Adipose tissue (tissue), 3 donors: ENCODE results near the gene SLC25A38. TPM values are rescaled to one million over a fixed set of nuclear protein-coding genes. Genes with fewer than 3 reads are reported as not detected.
"Not testable (repeated sequence)": the region's sequence is repeated elsewhere in the genome, so short reads cannot be mapped to it uniquely, and the experiment has no call there.

Source experiments
- H3K27ac ChIP-seq: one replicate; pipeline ENCODE4 v1.5.1; 2013; ENCODE audit warnings: low read depth, low read length
- WGBS, 3 donors: extraction: QIAGEN DNeasy Blood & Tissue Kit; methylation state at CpG; one replicate each; pipeline ENCODE4 v1.1.7; 2013; 5-methylcytosine and 5-hydroxymethylcytosine counted together
- polyA plus RNA-seq, 3 donors: library from polyadenylated mRNA; stranded (reverse); fragments of 200-250 nt; gene quantifications; one replicate each; pipeline ENCODE4 v1.2.3, GENCODE V29; 2013
- donor health status: healthy with polysubstance abuse.
- donor health status: Bipolar disorder and iron deficiency.
- donor health status: healthy.

The SLC25A38 gene
- polyA plus RNA-seq, 3 donors, result 19.3 to 41.8 (median 22.7) TPM

DNA sequence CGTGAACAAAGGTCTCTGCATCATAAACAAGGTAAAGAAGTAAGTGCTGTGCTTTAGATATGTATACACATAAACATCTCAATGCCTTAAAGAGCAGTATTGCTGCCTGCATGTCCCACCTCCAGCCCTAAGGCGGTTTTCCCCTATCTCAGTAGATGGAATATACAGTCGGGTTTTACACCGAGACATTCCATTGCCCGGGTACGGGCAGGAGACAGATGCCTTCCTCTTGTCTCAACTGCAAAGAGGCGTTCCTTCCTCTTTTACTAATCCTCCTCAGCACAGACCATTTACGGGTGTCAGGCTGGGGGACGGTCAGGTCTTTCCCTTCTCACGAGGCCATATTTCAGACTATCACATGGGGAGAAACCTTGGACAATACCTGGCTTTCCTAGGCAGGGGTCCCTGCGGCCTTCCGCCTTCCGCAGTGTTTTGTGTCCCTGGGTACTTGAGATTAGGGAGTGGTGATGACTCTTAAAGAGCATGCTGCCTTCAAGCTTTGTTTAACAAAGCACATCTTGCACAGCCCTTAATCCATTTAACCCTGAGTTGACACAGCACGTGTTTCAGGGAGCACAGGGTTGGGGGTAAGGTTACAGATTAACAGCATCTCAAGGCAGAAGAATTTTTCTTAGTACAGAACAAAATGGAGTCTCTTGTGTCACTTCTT, 35.5 kb downstream of the SLC25A38 start:
- WGBS, 3 donors, result 45 to 60% (median 60%) methylated on average over 11 to 13 of the region's 14 CpGs
- not testable (repeated sequence) for H3K27ac ChIP-seq

DNA sequence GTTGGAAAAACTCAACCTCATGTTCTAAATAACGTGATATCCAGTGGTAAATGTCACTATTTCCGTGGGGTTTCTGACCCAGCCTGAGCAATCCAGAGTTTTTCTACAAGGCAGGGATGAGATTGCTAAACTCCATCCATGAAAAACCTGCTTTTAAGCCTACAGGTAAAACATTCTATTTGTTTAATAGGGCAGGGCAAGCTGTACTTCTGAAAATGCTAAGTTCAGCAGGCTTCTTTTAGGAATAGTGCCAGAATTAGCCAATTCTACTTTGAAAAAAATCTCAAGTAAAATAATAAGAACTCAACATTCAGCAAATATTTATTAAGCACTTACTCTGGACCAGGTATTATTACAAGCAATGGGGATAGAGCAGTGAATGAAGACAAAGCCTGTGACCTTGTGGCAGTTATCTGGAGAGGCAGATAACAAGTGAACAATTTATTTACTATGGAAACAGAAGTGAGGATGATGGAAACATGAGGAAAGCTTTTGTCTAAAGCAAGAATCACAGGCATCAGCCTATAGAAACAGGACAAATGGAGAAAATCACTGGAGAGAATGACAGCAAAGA, 36.7 kb downstream of the SLC25A38 start:
- no peak overlapping the region for H3K27ac ChIP-seq
- WGBS, 3 donors, result 88 to 91% (median 88%) methylated on average over 2 of the region's 2 CpGs

DNA sequence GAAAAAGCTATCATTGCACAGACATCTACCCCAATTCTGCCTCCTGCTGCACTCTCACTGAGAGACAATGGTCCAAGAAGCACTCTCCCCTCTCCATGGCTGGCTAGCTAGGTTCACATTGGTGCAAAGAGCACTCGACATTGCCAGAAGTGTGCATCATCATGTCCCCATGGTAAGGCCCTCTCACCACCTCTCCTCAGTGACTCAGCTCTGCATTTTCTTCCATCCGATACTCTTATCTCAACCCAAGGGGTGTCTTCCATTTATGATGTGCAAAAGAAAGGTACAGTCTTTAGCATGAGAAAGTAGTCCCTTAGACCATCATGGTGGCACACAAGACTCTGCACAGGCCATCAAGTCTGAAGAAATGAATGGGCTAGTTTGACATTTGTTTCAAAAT, 37.4 kb downstream of the SLC25A38 start:
- 89 to 95% (median 95%) methylated on average over 2 of the region's 2 CpGs for WGBS, 3 donors
- H3K27ac ChIP-seq, result no peak overlapping the region

DNA sequence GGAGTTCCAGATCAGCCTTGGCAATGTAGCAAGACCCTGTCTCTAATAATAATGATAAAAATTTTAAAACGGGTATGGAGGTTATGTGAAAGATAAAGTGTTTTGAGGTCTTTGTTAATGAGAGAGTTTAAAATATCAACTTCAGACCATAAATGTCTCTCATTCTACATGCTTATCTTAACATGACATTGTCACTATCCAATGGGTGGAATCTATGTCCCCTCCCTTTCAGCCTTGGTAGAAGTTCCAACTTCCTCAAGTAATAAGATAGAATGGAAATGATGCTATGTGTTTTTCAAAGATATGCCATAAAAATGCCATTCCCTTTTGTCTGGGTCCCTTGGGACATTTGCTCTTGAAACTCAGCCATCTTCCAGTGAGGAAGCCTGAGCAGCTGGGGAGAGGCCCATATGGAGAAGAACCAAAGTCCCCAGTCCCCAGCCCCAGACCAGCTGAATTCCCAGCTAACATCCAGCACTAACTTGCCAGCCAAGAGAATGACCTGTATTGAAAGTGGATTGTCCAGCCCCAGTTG, 40.3 kb downstream of the SLC25A38 start:
- no peak overlapping the region for H3K27ac ChIP-seq
- WGBS, 3 donors, result 64 to 76% (median 69%) methylated on average over 1 of the region's 1 CpG

DNA sequence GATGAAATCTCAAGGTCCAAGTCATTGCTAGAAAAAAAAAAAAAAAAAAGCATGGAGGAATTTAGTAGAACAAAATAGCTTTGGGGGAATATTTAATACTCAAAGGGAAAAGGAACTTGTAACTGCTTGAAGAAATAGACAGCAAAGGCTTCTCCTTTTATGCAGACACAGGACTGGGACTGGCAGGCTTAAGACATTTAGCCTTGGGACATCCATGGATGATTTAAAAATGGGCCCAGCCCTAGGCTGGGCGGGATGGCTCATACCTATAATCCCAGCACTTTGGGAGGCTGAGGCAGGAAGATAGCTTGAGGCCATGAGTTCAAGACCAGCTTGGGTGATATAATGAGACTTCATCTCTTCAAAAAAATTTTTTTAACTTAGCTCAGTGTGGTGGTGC, 43.1 kb downstream of the SLC25A38 start:
- 0 to 98% (median 52%) methylated on average over 1 of the region's 1 CpG for WGBS, 3 donors
- H3K27ac ChIP-seq, result no peak overlapping the region

DNA sequence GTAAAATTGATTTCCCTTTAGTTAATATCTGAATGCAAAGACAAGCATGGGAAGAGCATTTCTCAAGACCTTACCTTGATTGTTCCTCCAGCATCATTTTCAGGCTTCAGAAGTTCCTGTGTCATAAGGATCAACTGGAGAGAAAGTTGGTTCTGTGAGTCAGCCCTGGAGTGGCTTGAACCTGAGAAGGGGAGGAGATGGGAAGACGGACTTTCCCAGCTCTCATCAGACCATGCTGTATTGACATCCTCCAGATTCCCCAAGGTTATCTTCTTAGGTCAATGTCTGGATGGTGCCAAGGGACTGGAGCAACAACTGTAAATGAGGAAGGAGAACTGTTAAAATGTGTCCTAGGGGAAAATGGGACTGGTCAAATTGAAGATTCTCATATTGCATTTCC, 44.3 kb downstream of the SLC25A38 start:
- 57 to 93% (median 89%) methylated on average over 1 of the region's 1 CpG for WGBS, 3 donors
- H3K27ac ChIP-seq, result no peak overlapping the region

DNA sequence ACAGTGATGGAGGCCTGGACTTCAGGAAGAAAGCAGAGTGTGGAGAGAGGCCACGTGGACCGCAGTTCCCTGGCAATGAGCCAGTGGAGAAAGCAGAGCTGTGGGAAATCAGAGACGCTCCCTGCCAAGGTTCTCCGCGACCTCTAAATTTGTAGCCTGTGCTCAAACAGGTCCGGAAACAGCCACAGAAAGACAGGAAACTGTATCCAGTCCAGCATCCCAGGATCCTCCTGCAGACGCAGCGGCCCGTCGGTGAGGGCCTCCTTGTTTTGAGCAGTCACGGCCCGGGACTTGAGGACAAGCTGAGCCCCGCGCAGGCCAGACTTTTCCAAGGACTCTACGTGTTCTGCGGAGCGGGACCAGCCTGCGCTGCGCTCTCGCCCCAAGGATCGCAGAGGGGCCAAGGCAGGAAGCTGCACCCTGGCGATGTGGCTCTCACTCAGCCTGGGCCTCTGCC, 45.6 kb downstream of the SLC25A38 start:
- WGBS, 3 donors, result 45 to 61% (median 48%) methylated on average over 22 of the region's 22 CpGs
- no peak overlapping the region for H3K27ac ChIP-seq

DNA sequence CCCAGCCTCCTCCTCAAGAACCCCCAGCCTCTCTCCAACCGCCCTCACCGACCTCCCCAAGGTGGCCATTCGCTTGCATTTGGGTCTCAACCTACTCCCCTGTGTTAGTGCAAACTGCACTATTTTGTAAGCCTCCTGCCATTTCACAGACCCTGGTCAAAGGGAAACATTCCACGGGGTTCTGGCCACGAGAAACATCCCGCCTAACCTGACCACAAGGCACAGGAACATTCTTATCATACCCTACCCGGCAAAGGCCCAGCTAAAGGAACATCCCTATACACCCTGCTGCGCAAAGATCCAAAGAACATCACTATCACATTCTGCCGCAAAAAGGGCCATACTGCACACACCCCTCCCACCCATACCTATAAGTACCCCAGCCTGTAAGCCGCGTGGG, 46.3 kb downstream of the SLC25A38 start:
- 90 to 94% (median 93%) methylated on average over 11 of the region's 11 CpGs for WGBS, 3 donors
- no peak overlapping the region for H3K27ac ChIP-seq

DNA sequence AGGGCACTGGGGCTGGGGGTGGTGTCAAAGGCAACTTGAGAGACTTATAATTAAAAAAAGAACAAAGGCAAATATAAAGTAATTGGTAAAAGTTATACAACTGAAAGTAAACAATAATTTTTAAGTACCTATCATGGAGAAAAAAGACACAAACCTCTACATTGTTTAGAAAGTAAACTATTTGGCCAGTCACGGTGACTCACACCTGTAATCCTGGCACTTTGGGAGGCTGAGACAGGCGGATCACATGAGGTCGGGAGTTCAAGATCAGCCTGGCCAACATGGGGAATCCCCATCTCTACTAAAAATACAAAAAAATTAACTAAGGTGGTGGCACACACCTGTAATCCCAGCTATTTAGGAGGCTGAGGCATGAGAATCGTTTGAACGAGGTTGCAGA, 49.2 kb downstream of the SLC25A38 start:
- WGBS, 3 donors, result 79 to 92% (median 91%) methylated on average over 5 of the region's 5 CpGs

DNA sequence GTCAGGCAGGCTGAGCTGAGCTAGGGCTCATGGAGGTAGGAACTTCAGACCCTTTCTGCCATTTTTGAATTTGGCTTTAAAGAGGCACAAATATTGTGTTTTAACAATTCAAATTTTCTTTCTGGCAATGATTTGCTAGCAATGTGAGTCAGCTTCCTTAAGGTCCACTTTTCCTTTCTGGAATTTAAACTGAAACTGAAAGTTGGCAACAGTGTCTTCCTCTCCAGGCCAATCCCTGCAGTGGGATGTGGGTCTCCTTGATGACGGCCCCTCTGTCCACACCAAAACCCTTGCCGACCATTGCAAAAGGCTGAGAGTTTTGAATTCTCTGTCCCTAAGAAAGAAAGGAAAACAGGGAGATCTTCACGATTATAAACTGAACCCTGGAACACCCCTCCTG, 50.5 kb downstream of the SLC25A38 start:
- WGBS, 3 donors, result 52 to 74% (median 61%) methylated on average over 3 of the region's 3 CpGs

More for the DNA sequence above, 49.2 kb downstream of the SLC25A38 start:
- no peak overlapping the region for H3K27ac ChIP-seq

DNA sequence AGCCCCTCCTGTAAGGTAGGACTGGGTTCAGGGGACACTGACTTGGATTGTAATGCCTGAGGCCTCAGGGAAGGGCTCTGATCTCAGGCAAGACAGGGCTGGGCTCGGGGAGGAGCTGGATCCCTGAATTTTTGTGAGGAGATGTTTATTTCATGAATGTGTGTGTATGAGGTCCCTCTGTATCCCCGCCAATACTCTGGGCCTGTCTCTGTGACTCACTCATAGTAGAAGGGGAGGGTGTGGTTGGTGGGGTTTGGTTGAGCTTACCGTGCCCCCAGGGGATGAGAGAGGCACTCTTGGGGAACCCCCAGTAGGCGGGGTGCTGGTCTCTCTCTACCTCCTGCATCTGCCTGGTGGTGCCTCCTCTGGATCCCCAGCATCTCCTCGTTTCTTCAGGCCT, 51.4 kb downstream of the SLC25A38 start:
- H3K27ac ChIP-seq, result no peak overlapping the region
- WGBS, 3 donors, result 56 to 74% (median 59%) methylated on average over 5 of the region's 5 CpGs

More for the DNA sequence above, 50.5 kb downstream of the SLC25A38 start:
- H3K27ac ChIP-seq, result no peak overlapping the region

DNA sequence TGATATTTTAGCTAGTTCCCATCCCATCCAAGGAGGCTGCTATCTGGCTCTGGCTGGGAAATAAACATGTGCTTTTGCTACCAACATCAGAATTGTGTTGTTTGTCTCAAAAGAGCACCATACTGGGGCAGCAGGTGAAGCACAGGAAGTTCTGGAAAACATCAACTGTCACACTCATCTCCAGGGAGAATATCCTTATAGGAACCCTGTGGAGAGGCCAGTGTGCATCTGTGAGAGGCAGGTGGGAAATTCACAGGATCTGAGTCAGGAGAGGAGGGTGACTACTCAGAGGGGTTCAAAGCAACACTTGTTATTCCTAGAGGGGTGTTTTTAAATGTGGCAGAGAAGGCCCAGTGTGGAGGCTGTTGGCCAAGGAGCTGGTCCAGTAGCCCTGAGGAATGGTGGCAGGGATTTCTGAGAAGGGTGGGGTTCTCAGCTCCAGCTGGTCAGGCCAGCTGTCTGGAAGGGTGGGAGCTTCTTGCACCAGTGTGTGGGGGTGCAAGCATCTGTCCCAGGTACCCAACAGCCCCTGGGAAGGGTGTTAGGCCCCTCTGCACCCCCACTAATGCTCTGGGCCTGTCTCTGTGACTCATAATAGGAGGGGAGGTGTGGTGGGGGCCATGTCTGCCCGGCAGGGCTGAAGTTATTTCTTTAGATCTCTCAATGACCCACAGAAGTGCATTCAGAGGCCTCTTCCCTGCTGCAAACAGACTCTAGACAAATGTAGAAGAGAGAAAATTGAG, 52.0 kb downstream of the SLC25A38 start:
- no peak overlapping the region for H3K27ac ChIP-seq
- 66 to 69% (median 67%) methylated on average over 1 of the region's 1 CpG for WGBS, 3 donors

DNA sequence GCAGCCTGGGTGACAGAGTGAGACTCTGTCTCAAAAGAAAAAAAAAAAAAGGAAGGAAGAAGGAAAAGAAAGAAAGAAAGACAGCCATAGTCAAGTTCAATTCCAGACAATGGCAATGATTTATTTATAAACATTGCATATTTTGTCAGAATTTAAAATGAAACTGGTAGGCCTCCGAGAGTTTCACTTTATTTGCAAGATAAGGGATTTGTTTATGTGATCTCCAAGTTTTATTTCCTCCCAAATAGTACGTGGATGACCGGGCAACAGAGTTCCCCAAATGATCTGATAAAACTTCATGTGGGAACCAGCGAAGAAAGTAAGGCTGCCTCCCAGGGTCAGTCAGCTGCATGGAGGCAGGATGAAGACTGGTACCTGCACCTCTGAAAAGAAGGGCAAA, 55.7 kb downstream of the SLC25A38 start:
- no peak overlapping the region for H3K27ac ChIP-seq
- 69 to 85% (median 78%) methylated on average over 4 of the region's 4 CpGs for WGBS, 3 donors

DNA sequence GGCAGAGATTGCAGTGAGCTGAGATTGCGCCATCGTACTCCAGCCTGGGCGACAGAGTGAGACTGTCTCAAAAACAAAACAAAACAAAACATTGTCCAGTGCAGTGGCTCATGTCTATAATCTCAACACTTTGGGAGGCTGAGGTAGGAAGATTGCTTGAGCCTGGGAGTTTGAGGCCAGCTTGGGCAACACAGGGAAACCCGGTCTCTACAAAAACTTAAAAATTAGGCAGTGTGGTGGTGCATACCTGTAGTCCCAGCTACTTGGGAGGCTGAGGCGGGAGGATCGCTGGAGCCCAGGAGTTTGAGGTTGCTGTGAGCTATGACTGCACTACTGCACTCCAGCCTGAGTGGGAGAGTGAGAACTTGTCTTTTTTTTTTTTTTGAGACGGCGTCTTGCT, 57.1 kb downstream of the SLC25A38 start:
- WGBS, 3 donors, result 82 to 93% (median 82%) methylated on average over 8 of the region's 8 CpGs
- H3K27ac ChIP-seq, result no peak overlapping the region

DNA sequence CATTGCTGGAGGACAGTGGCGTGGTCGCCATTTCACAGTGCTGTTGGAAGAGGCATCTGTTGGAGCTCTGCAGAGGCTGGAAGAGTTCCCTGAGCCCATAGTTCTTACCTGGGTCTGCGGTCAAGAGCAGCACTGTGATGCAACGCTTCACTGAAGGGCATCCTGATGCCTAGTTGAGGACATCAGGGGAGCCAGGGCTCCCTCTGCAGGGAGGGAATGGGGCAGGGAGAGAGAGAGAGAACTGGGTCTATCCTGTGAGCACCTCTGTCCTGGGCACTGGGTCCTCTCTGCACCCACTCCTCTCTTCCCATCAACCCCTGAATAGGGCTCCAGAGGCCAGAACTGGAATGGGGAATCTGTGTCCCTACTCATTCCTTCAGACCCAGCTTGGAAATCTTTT, 60.4 kb downstream of the SLC25A38 start:
- WGBS, 3 donors, result 83 to 93% (median 88%) methylated on average over 4 of the region's 4 CpGs
- no peak overlapping the region for H3K27ac ChIP-seq

DNA sequence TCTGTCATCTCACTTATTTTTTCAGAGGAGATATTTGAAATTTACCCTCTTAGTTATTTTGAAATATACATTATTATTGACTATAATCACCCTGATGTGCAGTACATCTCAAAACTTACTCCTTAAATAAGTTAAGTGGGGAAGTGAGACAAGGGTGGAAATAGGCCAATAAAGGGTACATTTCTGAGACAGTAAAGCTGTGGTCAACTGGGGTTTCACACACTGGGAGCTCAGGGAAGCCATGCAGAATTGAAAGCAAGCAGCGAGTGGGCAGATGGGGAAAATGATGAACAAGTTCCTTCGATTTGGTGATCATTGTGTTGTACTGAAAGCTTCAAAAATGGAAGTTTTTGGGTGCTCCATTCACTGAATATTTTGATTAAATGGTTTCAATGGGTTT, 62.8 kb downstream of the SLC25A38 start:
- no peak overlapping the region for H3K27ac ChIP-seq
- WGBS, 3 donors, result 68 to 80% (median 76%) methylated on average over 2 of the region's 2 CpGs

DNA sequence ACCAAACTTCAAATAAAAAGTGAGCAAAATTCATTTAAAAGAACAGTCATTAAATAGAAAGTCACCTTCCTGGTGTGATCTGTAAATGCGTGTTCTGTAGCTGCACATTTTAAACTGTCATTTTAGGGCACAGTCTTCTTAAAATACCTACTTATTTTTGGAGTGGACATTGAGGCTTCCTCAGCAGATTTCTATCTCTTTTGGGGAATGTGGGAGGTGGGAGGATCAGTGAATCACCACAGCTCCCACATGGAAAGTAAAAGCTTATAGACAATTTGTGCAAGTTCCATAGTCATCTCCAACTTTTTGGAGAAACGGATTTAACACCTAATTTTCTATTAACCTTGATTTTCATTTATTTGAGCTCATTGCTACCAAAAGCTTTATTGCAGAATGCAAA, 63.3 kb downstream of the SLC25A38 start:
- 77 to 85% (median 79%) methylated on average over 2 of the region's 2 CpGs for WGBS, 3 donors
- no peak overlapping the region for H3K27ac ChIP-seq
